ENCODE results near the gene PRRT2.

Gene PRRT2

GRCh38 chr16:29863669-29863984 lies 51.6 kb downstream of the PRRT2 start:
- DNase-seq = no peak

- no peak for DNase-seq
Observed at GRCh38 chr16:29864205-29864604, 52.2 kb downstream of the PRRT2 start.
